Panc1 (cell line): Measurements from ENCODE around the gene APOF. TPM values are rescaled to one million over a fixed set of nuclear protein-coding genes. Genes with fewer than 3 reads are reported as not detected.

ENCODE experiments used
- ATAC-seq: fragments of 200-7000 bp; cut with Tn5 transposase; 2 replicates; pipeline ENCODE4 v1.9.1; 2020; ENCODE audit warnings: mild to moderate bottlenecking, moderate library complexity
- BruUV-seq: library from RNA; stranded (reverse); fragments of 400-500 nt; replicated peaks from 2 replicates; lab custom pipeline; 2021; lab: Mats Ljungman, UMichigan
- CTCF ChIA-PET: fragments of 300-600 bp; sonication (Branson Sonifier 250); formaldehyde crosslinking; loops from one replicate; lab custom pipeline; 2022; ENCODE audit warnings: antibody characterized with exemption; lab: Charles Lee
- POLR2A ChIA-PET: fragments of 300-600 bp; sonication (Branson Sonifier 250); formaldehyde crosslinking; loops from one replicate; lab custom pipeline; 2022; ENCODE audit warnings: antibody characterized with exemption; lab: Charles Lee
- DNase-seq: peaks from one replicate; pipeline ENCODE4 v3.0.0-alpha.2; 2010; ENCODE audit warnings: low read depth, low spot score
- H3K27ac ChIP-seq: 2 replicates; pipeline ENCODE4 v1.5.1; 2011; ENCODE audit warnings: mild to moderate bottlenecking, low read length, inconsistent platforms
- H3K27me3 ChIP-seq: fragments of 200-500 bp; sonication (Bioruptor generic); 2 replicates; pipeline ENCODE4 v1.6.0; 2014; ENCODE audit warnings: low read length, inconsistent platforms; ENCODE audit not compliant: control insufficient read depth, insufficient read depth
- H3K36me3 ChIP-seq: fragments of 200-500 bp; sonication (Bioruptor generic); 2 replicates; pipeline ENCODE4 v1.5.1; 2014; ENCODE audit warnings: inconsistent platforms, mild to moderate bottlenecking, low read length, moderate library complexity; ENCODE audit not compliant: control insufficient read depth, insufficient read depth
- H3K4me1 ChIP-seq: 2 replicates; pipeline ENCODE4 v1.5.1; 2011; ENCODE audit warnings: inconsistent platforms, mild to moderate bottlenecking, low read length, moderate library complexity; ENCODE audit not compliant: control insufficient read depth, insufficient read depth
- H3K4me3 ChIP-seq, 2 experiments: 2 replicates each; pipeline ENCODE4 v1.5.1; 2011 to 2012; ENCODE audit warnings: low read depth in 2 of 2, low read length in 2 of 2, mild to moderate bottlenecking in 2 of 2, inconsistent platforms in 1 of 2, moderate library complexity in 1 of 2
- H3K9me3 ChIP-seq: fragments of 200-500 bp; sonication (Bioruptor generic); 2 replicates; pipeline ENCODE4 v1.5.1; 2014; ENCODE audit warnings: low read depth, mild to moderate bottlenecking, inconsistent platforms, low read length, moderate library complexity; ENCODE audit not compliant: control insufficient read depth, insufficient read depth
- CTCF ChIP-seq: fragments of 450-650 bp; IDR thresholded peaks from 2 replicates; pipeline ENCODE4 v1.5.1; 2017; ENCODE audit warnings: mild to moderate bottlenecking
- POLR2AphosphoS5 ChIP-seq: IDR thresholded peaks from 2 replicates; pipeline ENCODE4 v1.6.1; 2012; ENCODE audit warnings: mild to moderate bottlenecking, low read depth, low read length, moderate library complexity
- REST ChIP-seq, 2 experiments: IDR thresholded peaks; 2 replicates each; pipeline ENCODE4 v1.6.1; 2011 to 2012; ENCODE audit warnings: low read depth in 2 of 2, control low read depth in 1 of 2, low read length in 1 of 2, mild to moderate bottlenecking in 1 of 2, moderate library complexity in 1 of 2; ENCODE audit not compliant: insufficient read depth in 1 of 2
- SIN3A ChIP-seq: IDR thresholded peaks from 2 replicates; pipeline ENCODE4 v1.6.1; 2012; ENCODE audit warnings: low read depth, mild to moderate bottlenecking, low read length, moderate library complexity, borderline replicate concordance; ENCODE audit not compliant: insufficient read depth
- TCF7L2 ChIP-seq: IDR thresholded peaks from 2 replicates; pipeline ENCODE4 v1.6.1; 2011; ENCODE audit warnings: mild to moderate bottlenecking, low read depth, low read length, inconsistent platforms
- in situ Hi-C: cut with HindIII; loops from 2 replicates; pipeline ENCODE4 v1.10.0; 2016; ENCODE audit warnings: low sequenced_read_pairs, low pct_unique_long_range_greater_than_20kb
- intact Hi-C: fragments of 100-400 bp; cut with micrococcal nuclease; formaldehyde crosslinking; loops from one replicate; pipeline ENCODE4 v1.10.0; 2022; ENCODE audit not compliant: unreplicated experiment
- total RNA-seq: library from RNA; stranded (reverse); gene quantifications from one replicate; pipeline ENCODE4 v1.2.1, GENCODE V29; 2021; ENCODE audit not compliant: unreplicated experiment

APOF gene
- total RNA-seq, 1 experiment from 2014 or later = 0.10 TPM

- in situ Hi-C loops (no loop called here), intact Hi-C loops (no loop called here)
- ChIA-PET CTCF (interaction anchor here (0.6 kb wide), 1 partner anchor 33 kb away, joined by 4 read pairs; no protein-coding TSS in a partner anchor), POLR2A (interaction anchor here (0.6 to 0.9 kb wide), 3 partner anchors 17 to 102 kb away, joined by 4 to 6 read pairs (median 5); no protein-coding TSS in a partner anchor)
- Histone ChIP-seq H3K4me3 (peak overlapping the region; percentile 76 to 83), H3K27me3 (no peaks in the 10 kb centered on the region), H3K4me1 (peaks cover 15% of the 10 kb centered on the region; the same call in 1 of the 2 replicates), H3K9me3 (no peaks in the 10 kb centered on the region), H3K36me3 (peaks cover 3% of the 10 kb centered on the region; the same call in 1 of the 2 replicates), H3K27ac (peak overlapping the region; percentile 99)
- DNase-seq (no peak), ATAC-seq (no peak)
- no TSS peak for BruUV-seq
- TF ChIP-seq POLR2AphosphoS5 (no peak), TCF7L2 (no peak), REST (IDR thresholded peaks at IDR 0.05; ENCODE audit: insufficient read depth in 1 of 2, low read depth in 2 of 2, low read length in 1 of 2) (no peak), SIN3A (no peak), CTCF (no peak)
Measured at GRCh38 chr12:56332512-56333196, 30.0 kb downstream of the APOF start.

- DNase-seq (no peak), ATAC-seq (no peak)
- Histone ChIP-seq H3K9me3 (no peaks in the 10 kb centered on the region), H3K4me3 (no peak overlapping the region), H3K27ac (no peak overlapping the region), H3K4me1 (peaks cover 15% of the 10 kb centered on the region; the same call in 1 of the 2 replicates), H3K27me3 (no peaks in the 10 kb centered on the region), H3K36me3 (peaks cover 3% of the 10 kb centered on the region; the same call in 1 of the 2 replicates)
- no TSS peak for BruUV-seq
- ChIA-PET CTCF (no interaction called here), POLR2A (no interaction called here)
- no peak for TF ChIP-seq REST (IDR thresholded peaks at IDR 0.05; ENCODE audit: insufficient read depth in 1 of 2, low read depth in 2 of 2, low read length in 1 of 2)
- no peak for TF ChIP-seq POLR2AphosphoS5
- TF ChIP-seq CTCF = no peak
- TF ChIP-seq SIN3A = no peak
- TF ChIP-seq TCF7L2 = no peak
- intact Hi-C loops = no loop called here
- in situ Hi-C loops = no loop called here
Measured at GRCh38 chr12:56330936-56331490, 31.6 kb downstream of the APOF start.
